AG09309 (cell line): ENCODE measurements around the gene AKIRIN2.

Experiments used
- DNase-seq: peaks from one replicate; pipeline ENCODE4 v3.0.0-alpha.2; 2010; ENCODE audit warnings: low read depth
- H3K4me3 ChIP-seq: 2 replicates; pipeline ENCODE4 v1.5.1; 2011; ENCODE audit warnings: mild to moderate bottlenecking, low read depth, low read length, moderate library complexity; ENCODE audit not compliant: control insufficient read depth
- CTCF ChIP-seq: IDR thresholded peaks from 2 replicates; pipeline ENCODE4 v1.5.1; 2011; ENCODE audit warnings: mild to moderate bottlenecking, low read depth, low read length, inconsistent platforms; ENCODE audit not compliant: insufficient read depth, control insufficient read depth; ENCODE audit errors: missing control alignments

The AKIRIN2 gene

GRCh38 chr6:87738744-87739143 is 36.7 kb upstream of the AKIRIN2 start:
- no peak overlapping the region for H3K4me3 ChIP-seq
- no peak for DNase-seq
- TF ChIP-seq CTCF: no peak

GRCh38 chr6:87738000-87738399 is 36.0 kb upstream of the AKIRIN2 start:
- DNase-seq: no peak
- no peak for TF ChIP-seq CTCF

GRCh38 chr6:87736809-87737540 is 34.9 kb upstream of the AKIRIN2 start:
- no peak overlapping the region for H3K4me3 ChIP-seq
- DNase-seq: no peak
- no peak for TF ChIP-seq CTCF

More at GRCh38 chr6:87738000-87738399, 36.0 kb upstream of the AKIRIN2 start:
- H3K4me3 ChIP-seq: no peak overlapping the region

DNA sequence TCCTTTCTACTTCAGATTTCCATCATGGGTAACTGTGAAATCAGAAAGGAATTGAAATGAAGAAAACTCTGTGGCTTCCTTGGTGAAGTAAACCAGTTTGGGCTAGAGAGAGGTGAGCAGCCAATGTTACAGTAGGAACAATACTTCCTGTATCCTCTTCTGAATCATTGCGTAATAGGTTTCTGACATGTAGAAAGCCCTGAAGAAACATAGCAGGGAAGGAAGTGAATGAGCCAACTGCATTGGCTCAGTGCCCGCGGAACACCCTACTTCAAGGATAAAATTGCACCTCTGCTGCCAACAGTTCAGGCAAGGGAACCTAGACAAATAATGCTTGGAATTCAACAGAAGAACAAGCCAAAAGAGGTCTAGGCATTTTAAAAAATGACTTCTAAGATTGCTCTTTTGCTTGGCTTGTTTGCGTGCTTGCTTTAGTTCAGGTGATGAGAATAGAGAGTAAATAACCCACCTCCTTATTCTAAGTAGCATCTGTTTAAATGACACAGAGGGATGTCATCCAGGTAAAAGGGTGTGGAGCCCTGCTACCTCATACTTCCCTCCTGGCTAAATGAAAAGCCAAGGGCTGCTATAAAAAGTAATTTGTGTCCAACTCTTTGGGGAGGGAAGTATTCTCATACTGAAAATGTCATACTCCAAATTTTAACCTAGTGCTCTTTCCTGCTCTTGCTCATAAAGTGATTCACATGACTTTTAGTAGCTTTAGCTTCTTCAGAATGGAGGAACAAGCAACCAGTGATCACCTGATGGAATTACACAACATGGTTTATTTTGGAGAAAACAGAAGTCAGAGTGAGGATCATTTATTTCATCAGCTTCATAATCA is 30.0 kb upstream of the AKIRIN2 start:
- peak; percentile 94 for DNase-seq
- H3K4me3 ChIP-seq: no peak overlapping the region
- TF ChIP-seq CTCF: no peak

DNA sequence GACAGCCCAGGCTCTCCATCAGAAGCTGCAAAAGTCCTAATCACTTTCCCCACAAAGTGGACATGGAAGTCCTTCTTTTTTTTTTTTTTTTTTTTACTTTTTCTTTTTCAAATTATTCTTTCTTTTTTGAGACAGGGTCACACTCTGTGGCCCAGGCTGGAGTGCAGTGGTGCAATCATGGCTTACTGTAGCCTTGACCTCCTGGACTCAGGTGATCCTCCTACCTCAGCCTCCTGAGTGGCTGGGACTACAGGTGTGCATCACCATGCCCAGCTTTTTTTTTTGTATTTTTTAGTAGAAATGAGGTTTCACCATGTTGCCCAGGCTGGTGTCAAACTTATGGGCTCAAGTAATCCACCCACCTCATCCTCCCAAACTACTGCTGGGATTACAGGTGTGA is 29.0 kb upstream of the AKIRIN2 start:
- no peak overlapping the region for H3K4me3 ChIP-seq
- DNase-seq: no peak
- no peak for TF ChIP-seq CTCF

GRCh38 chr6:87729965-87730719 is 28.1 kb upstream of the AKIRIN2 start:
- DNase-seq: no peak
- H3K4me3 ChIP-seq: no peak overlapping the region
- no peak for TF ChIP-seq CTCF
